Iris pigment epithelial cell (primary cell): Measurements from ENCODE around the gene XRN2.
A peak's percentile ranks its signal among the peaks of the same experiment; 100 is the strongest.

Source experiments
- DNase-seq: peaks from one replicate; pipeline ENCODE4 v3.0.0-alpha.2; 2011; ENCODE audit warnings: low read depth

The XRN2 gene

DNA sequence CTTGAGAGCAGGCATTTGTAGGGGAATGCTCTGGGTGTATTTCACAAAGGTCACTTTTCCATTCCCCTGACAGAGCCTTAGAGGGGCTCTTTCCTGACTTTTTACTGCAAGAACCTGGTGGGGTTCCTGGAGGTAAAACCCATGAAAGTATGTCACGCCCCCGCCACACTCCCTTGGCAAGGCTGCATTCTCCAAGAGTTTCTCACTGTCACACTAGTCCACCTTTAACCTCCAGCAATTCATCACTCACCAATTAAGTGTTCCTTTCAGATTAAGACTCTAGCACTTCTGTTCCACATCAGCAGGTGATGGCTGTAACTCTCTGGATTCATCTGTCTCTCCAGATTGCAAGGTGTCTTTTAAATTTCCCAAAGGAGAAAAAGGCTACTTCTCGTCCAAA, 126.9 kb downstream of the XRN2 start:
- DNase-seq = no peak

DNA sequence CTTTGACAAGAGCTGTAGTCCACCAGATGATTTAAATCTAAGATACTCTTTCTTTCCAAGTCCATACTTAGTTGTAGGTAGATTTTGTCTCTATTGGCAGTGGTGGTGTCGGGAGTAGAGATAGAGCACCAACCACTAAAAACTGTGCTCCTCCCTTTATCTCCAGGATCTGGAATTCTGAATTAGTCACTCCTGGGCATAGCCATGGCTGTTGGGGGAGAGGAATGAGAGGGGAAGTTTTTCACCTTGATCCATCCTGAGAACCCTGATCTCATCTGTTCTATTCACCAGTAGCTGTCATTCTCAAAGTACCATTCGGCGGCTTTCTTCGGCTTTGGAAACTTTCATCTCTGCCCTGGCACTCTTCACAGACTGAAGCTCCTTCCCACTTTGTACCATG, 129.8 kb downstream of the XRN2 start:
- no peak for DNase-seq

- peak; percentile 51 for DNase-seq
Measured at GRCh38 chr20:21433329-21433890, 130.3 kb downstream of the XRN2 start.

DNA sequence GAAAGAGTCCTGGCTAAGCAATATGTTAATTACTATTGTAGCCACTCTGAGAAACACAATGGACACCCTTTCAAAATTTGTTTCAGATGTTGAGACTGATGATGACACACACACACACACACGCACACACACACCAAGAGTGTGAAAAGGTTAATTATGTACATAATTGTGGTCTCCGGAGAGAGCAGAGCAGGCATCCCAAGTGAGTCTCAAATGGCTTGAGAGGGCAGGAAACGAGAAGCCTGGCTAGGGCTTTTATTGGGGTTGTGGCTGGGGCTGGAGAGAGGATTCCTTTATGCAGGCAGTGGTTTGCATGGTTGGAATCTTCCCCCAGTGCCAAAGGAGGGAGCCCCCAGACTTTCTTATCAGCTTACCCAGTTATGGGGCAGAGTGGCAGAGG, 132.4 kb downstream of the XRN2 start:
- no peak for DNase-seq

GRCh38 chr20:21436205-21436604, 133.1 kb downstream of the XRN2 start:
- peak; percentile 93 for DNase-seq

- no peak for DNase-seq
Measured at GRCh38 chr20:21437248-21437647, 134.1 kb downstream of the XRN2 start.

GRCh38 chr20:21437816-21438215, 134.7 kb downstream of the XRN2 start:
- no peak for DNase-seq
